SIG-M5 (cell line): ENCODE results near the gene CFAP20.

ENCODE experiments used
- DNase-seq: peaks from one replicate; lab custom pipeline; 2025; lab: John Stamatoyannopoulos, UW

The CFAP20 gene

GRCh38 chr16:58124601-58124915 lies 4.6 kb downstream of the CFAP20 start:
- no peak for DNase-seq

DNA sequence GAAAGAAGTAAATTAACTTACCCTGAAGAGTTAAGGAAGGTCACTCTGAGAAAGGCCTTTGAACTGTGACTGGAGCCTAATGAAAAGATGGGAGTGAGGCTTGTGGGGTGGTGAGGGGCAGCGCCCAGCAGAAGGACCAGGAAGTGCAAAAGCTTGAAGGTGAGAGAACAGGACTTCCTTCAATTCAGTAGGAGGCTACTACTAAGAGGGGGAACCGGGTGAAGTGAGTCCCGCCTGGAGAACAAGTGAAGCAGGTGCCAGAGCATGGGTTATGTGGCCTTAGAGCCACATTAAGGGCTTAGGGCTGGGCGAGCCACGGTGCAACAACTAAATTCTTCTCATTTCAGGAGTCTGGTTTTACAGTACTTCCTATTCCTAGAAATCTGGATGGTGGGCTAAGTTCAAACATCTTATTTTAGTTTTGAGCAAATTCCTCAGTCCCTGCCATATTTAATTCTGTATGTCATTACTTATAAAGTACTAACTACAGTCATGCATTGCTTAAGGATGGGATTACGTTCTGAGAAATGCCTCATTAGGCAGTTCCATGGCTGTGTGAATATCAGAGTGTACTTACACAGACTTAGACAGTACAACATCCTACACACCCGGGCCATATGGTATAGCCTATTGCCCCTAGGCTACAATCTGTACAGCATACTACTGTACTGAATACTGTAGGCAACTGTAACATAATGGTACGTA lies 5.1 kb downstream of the CFAP20 start:
- DNase-seq, result no peak

DNA sequence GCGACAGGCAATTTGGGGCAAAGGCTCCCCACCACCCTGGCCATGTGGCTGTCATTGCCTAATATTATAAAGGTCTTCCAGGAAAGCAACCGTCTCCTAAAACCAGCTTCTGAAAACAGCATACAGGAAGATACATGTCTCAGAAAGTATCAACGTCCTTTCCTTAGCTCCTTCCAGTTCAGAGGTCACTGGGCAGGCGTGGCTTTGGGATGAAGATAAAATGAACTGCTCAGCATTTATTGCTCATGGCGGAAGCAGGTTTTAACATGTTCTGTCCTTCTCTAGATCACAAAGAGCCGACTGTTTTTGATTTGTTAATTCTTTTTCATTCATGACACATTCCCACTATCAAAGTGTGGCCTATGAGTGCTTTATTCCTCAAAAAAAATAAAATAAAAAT lies 8.0 kb downstream of the CFAP20 start:
- no peak for DNase-seq

- DNase-seq, result no peak
These were observed 8.9 kb downstream of the CFAP20 start for GRCh38 chr16:58120234-58120633.

DNA sequence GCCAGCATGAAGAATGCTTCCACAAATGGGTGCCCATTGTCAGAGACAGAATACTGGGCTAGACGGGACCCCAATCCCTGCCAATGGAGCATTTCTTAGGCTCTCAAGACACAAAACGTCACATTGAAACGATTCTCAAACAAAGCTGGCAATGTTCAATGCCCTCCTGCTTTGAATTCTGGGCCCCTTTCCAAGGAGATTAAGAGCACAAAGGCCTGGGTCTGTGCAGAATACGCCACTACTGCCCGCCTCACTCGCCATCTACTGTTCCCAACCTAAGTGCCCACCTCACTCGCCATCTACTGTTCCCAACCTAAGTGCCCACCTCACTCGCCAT lies 9.7 kb downstream of the CFAP20 start:
- DNase-seq, result no peak

DNA sequence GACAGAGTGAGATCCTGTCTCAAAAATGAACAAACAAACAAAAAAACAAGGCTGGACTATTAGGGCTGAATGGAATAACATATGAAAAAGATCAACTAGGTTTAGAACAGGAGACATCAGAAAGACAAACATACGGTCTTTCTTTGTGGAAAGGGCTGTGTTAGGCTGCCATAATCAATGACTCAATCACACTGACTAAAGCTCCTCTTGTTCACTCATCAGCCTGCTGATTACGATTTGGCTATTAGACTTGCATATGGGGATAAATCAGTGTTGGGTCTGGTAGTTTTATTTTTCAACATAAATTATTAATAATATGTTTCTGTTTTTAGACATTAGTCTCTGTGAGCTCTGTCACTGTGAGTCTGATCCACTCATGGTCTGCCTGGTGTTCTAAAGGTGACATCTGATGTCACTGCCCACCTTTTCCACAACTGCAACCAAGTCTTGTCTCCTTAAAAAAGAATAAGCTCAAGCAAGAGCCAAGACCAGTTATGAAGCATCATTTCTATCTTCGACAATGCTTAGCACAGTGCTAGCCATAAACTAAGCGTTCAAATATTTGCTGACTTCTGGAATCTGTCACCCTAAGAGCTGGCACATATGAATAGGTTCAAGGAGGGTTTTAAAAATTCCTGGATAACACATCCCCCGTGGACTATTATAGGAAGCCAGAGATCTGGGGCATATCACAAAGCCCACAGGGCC lies 10.2 kb downstream of the CFAP20 start:
- no peak for DNase-seq

- DNase-seq, result no peak
These were observed 12.7 kb downstream of the CFAP20 start for GRCh38 chr16:58116529-58116928.

DNA sequence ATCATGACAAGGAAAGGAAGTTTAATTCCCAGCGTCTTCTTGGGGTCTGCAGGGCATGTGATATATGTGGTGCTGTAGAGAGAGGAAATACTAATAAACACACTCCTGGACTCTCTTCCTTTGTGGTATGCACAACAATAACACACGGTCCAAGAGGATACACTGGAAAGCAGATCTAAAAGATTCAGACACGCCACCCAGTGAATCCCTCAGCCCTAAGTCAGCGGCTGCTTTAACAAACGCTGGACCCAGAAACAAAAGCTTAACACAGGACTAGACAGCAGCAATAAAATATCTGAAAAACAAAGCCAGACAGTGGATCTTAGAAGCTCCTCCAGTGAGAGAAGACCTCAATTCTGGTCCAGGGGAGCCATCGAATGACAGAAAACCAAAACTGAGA lies 13.1 kb downstream of the CFAP20 start:
- DNase-seq, result no peak

- DNase-seq, result no peak
These were observed 14.1 kb downstream of the CFAP20 start for GRCh38 chr16:58114827-58115825.

- no peak for DNase-seq
These were observed 17.9 kb downstream of the CFAP20 start for GRCh38 chr16:58111302-58111627.

DNA sequence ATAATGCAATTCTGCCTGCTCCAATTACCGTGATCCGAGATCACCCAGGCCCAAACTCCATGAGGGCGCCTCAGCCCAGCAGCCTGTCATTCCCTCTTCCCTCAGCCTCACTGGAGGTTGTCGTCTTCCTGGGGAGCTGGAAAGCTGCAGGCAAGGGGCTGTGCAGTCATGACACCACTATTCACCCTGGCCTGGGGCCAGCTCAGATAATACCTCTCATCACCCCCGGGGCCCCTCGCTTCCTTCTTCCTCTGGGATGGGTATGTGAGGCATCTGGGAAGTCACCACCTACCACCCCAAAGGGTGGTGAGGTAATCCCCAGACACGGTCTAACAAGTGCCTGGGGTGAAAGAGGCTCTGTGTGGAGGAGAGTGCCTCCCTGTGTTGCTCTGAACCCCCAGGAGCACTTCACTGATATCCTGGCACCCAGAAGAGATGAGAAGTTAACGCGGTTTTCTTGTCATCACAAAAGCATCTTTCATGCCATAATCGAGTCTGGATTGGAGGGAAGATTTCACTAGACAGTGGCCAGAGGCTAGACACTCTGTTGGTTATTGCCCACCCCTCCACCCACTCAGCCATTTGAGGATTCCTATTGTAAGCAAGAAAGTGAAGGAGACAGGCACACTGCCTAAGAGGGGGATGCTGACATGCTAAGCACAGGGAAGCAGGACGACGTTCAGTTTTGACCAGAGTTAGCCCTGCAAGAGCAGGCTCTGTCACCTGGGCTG lies 18.4 kb downstream of the CFAP20 start:
- no peak for DNase-seq

- no peak for DNase-seq
These were observed 19.3 kb downstream of the CFAP20 start for GRCh38 chr16:58109881-58110280.

DNA sequence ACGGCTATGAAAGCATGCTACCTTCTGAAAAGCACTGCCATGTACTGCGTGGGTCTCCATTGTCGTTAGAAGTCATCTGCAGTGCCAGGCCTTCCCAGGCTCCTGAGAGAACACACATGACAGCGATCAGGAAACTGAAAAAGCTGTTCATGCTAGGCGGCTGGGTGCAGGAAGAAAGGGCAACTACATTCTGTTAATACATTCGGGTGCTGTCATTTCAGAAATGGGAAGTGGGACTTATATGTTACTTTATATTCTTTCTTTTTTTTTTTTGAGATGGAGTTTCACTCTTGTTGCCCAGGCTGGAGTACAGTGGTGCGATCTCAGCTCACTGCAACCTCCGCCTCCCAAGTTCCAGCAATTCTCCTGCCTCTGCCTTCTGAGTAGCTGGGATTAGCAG lies 19.9 kb downstream of the CFAP20 start:
- no peak for DNase-seq

GRCh38 chr16:58107709-58108108 lies 21.5 kb downstream of the CFAP20 start:
- DNase-seq, result no peak

DNA sequence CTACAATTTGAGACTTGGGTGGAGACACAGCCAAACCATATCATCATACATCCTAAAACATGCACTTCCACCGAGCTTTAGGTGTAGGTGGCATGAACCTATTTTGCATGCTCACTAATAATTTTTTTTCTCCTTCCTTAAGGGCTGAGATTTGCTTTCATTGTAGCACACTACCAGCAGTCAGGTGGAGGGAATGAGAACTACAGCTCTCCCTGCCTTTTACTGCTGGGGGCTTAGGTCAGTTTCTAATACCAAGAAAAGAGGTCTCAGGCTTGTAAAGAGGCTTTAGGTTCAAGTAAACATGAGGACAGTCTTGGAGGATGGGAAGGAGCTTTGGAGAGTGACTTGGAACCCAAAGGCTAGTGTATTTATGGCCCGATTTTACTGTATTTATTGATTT lies 22.0 kb downstream of the CFAP20 start:
- no peak for DNase-seq

- DNase-seq, result no peak
These were observed 23.6 kb downstream of the CFAP20 start for GRCh38 chr16:58105631-58106030.

DNA sequence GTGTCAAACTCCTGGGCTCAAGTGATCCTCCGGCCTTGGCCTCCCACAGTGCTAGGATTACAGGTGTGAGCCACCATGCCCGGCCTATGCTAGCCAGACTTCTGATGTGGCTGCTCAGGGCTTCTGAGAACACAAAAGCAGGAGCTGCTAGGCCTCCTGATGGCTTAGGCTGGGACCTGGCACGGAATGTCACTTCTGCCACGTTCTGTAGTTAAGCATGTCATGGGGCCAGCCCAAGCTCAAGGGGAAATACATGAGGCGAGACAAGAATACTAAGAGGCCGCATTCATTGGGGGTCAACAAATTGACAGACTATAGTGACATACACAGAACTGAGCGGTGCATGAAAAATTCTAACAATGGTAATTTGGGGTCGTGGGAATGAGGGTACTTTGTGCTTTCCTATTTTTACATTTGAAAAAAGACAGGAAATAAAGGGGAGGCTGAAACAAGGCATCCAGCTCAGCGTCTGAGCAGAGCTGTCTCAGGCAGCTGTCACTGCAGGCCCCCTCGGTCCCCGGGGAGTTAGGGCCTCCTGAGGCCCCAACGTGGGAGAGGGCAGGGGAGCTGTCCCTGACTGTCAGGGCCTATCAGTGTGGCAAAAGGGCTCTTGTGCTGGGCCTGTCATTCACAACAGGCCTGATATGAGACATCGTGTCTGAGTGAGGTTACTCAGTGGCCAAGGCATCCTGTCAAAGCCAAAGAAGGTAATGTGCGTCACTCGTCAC lies 26.4 kb downstream of the CFAP20 start:
- DNase-seq, result no peak

GRCh38 chr16:58099956-58100300 lies 29.3 kb downstream of the CFAP20 start:
- no peak for DNase-seq

DNA sequence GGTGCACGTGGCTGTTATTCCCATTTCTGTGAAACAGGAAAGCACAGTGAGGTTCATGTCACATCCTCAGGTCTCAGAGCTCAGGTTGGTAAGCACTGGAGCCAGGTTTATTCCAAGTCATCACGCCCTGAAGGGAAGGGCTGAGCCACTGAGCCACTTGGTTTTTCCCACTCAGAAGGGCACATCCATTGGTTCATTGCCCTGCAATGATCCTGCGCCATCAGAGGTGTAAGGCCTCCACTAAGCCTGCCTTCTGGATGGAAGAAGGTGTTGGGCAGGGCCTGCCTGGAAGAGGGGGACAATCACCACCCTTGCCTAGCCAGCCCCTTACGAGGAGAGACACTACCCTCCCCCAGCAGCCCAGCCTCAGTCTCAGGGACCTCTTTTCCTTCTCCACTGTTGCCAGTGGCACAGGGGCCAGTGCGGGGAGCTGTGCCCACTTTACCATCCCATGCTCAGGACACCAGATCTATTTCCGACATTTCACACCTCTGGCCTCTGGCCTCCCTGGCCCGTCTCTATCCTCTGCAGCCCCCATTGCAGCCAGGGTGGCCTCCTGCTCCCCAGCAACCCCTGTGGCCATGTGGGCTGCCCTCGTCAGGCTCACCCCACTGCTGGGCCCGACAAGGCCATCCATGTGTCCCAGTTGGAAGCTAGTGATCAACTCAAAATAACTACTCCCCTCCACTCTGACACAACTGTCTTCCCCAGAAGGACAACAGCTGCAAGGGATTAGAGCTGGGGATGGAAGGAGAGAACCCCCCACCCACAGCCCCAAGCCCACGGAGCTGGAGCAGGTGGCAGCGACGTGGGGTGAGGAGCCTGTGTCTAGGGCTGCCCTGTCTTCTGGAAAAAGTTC lies 29.9 kb downstream of the CFAP20 start:
- no peak for DNase-seq

GRCh38 chr16:58098207-58099096 lies 30.7 kb downstream of the CFAP20 start:
- no peak for DNase-seq
